CD4-positive, alpha-beta memory T cell (primary cell): ENCODE data around the gene FRMD4A. TPM values are rescaled to one million over a fixed set of nuclear protein-coding genes. Genes with fewer than 3 reads are reported as not detected.

Experiments
- CTCF ChIA-PET: fragments of 350-600 bp; sonication (Branson Sonifier 250); formaldehyde crosslinking; loops from one replicate; lab custom pipeline; 2021; ENCODE audit warnings: inconsistent platforms; ENCODE audit not compliant: partially characterized antibody; lab: Charles Lee
- POLR2A ChIA-PET: fragments of 350-600 bp; sonication (Branson Sonifier 250); formaldehyde crosslinking; loops from one replicate; lab custom pipeline; 2021; ENCODE audit not compliant: partially characterized antibody; lab: Charles Lee
- DNase-seq, 5 donors: peaks; one replicate each; pipeline versions ENCODE4 v3.0.0 to v3.0.0-alpha.2; 2020 to 2022; ENCODE audit warnings: mixed read lengths in 1 of 5
- H3K27ac ChIP-seq: one replicate; pipeline ENCODE4 v1.7.0; 2013; ENCODE audit warnings: low read depth, low read length
- H3K27me3 ChIP-seq: 2 replicates; pipeline ENCODE4 v1.7.0; 2013; ENCODE audit warnings: mild to moderate bottlenecking, low read length, moderate library complexity; ENCODE audit not compliant: insufficient read depth
- H3K36me3 ChIP-seq: 2 replicates; pipeline ENCODE4 v1.7.0; 2013; ENCODE audit warnings: mild to moderate bottlenecking, low read length, moderate library complexity; ENCODE audit not compliant: insufficient read depth
- H3K4me1 ChIP-seq: 2 replicates; pipeline ENCODE4 v1.7.0; 2013; ENCODE audit warnings: mild to moderate bottlenecking, low read length, moderate library complexity; ENCODE audit not compliant: insufficient read depth
- H3K4me3 ChIP-seq, 2 donors: one replicate each; pipeline ENCODE4 v1.7.0; 2013; ENCODE audit warnings: low read length in 2 of 2, mild to moderate bottlenecking in 1 of 2
- H3K9me3 ChIP-seq, 2 donors: one replicate each; pipeline ENCODE4 v1.7.0; 2013; ENCODE audit warnings: low read length in 2 of 2, control low read depth in 1 of 2; ENCODE audit not compliant: control insufficient read depth in 1 of 2
- H3K27ac Mint-ChIP-seq, 7 donors: one replicate each; pipeline ENCODE4 v1.8.0; 2020 to 2021; ENCODE audit warnings: mixed read lengths in 7 of 7, mild to moderate bottlenecking in 6 of 7, inconsistent platforms in 3 of 7, moderate library complexity in 3 of 7
- H3K27me3 Mint-ChIP-seq, 2 donors: one replicate each; pipeline ENCODE4 v1.8.0; 2020 to 2021; ENCODE audit warnings: mixed read lengths in 2 of 2
- H3K36me3 Mint-ChIP-seq, 2 donors: one replicate each; pipeline ENCODE4 v1.8.0; 2020 to 2021; ENCODE audit warnings: mixed read lengths in 2 of 2, inconsistent platforms in 1 of 2, mild to moderate bottlenecking in 1 of 2
- H3K4me1 Mint-ChIP-seq, 4 donors: one replicate each; pipeline ENCODE4 v1.8.0; 2020 to 2021; ENCODE audit warnings: mixed read lengths in 4 of 4, mild to moderate bottlenecking in 1 of 4
- H3K4me3 Mint-ChIP-seq, 8 donors: one replicate each; pipeline ENCODE4 v1.8.0; 2020 to 2021; ENCODE audit warnings: mixed read lengths in 8 of 8, mild to moderate bottlenecking in 7 of 8, moderate library complexity in 6 of 8, inconsistent platforms in 3 of 8
- H3K9me3 Mint-ChIP-seq, 8 donors: one replicate each; pipeline ENCODE4 v1.8.0; 2020 to 2021; ENCODE audit warnings: mixed read lengths in 8 of 8, mild to moderate bottlenecking in 5 of 8, inconsistent platforms in 3 of 8, moderate library complexity in 1 of 8
- intact Hi-C: fragments of 100-400 bp; cut with micrococcal nuclease; formaldehyde crosslinking; loops from one replicate; pipeline ENCODE4 v1.15.1; 2023
- polyA plus RNA-seq, 2 donors: library from polyadenylated mRNA; unstranded; fragments of 300-500 nt; fragmentation: Illumina TruSeq; gene quantifications; one replicate each; pipeline ENCODE4 v1.2.3, GENCODE V29; 2021
- total RNA-seq, 2 experiments: library from RNA; stranded (reverse); gene quantifications; one replicate each; pipeline ENCODE4 v1.2.3, GENCODE V29; 2021

Gene FRMD4A
- total and polyA plus RNA-seq, 4 experiments from 2014 or later, result 0.89 to 2.4 (median 1.9) TPM; not detected in 1

GRCh38 chr10:13792006-13792405, 538.7 kb downstream of the FRMD4A start:
- no peaks in the 10 kb centered on the region for H3K27me3 Mint-ChIP-seq
- H3K9me3 Mint-ChIP-seq, result no peaks in the 10 kb centered on the region
- Histone ChIP-seq H3K9me3 (no peaks in the 10 kb centered on the region), H3K27ac (no peak overlapping the region), H3K36me3 (no peaks in the 10 kb centered on the region), H3K4me1 (peaks cover 64% of the 10 kb centered on the region), H3K27me3 (no peaks in the 10 kb centered on the region), H3K4me3 (no peak overlapping the region)
- H3K36me3 Mint-ChIP-seq, result no peaks in the 10 kb centered on the region
- H3K4me3 Mint-ChIP-seq, result peak overlapping the region in 1 of 8 donors; percentile 45
- no peak for DNase-seq
- ChIA-PET CTCF (interaction anchor here (1.0 kb wide), 1 partner anchor 302 kb away, joined by 3 read pairs; no protein-coding TSS in a partner anchor), POLR2A (no interaction called here)
- H3K4me1 Mint-ChIP-seq, result peaks cover 31 to 44% (median 37%) of the 10 kb centered on the region in 4 donors
- H3K27ac Mint-ChIP-seq, result peak overlapping the region in 4 of 7 donors; percentile 31 to 77 (median 52)
- intact Hi-C loops, result no loop called here

GRCh38 chr10:13791483-13791882, 539.2 kb downstream of the FRMD4A start:
- Histone ChIP-seq H3K4me1 (peaks cover 63% of the 10 kb centered on the region), H3K4me3 (no peak overlapping the region), H3K9me3 (no peaks in the 10 kb centered on the region), H3K27me3 (no peaks in the 10 kb centered on the region), H3K27ac (no peak overlapping the region), H3K36me3 (no peaks in the 10 kb centered on the region)
- H3K27me3 Mint-ChIP-seq, result no peaks in the 10 kb centered on the region
- H3K4me1 Mint-ChIP-seq, result peaks cover 30 to 49% (median 39%) of the 10 kb centered on the region in 4 donors
- no peaks in the 10 kb centered on the region for H3K36me3 Mint-ChIP-seq
- no peak overlapping the region for H3K27ac Mint-ChIP-seq
- ChIA-PET CTCF (interaction anchor here (1.0 kb wide), 1 partner anchor 303 kb away, joined by 3 read pairs; no protein-coding TSS in a partner anchor), POLR2A (no interaction called here)
- no peaks in the 10 kb centered on the region for H3K9me3 Mint-ChIP-seq
- no peak for DNase-seq
- H3K4me3 Mint-ChIP-seq, result no peak overlapping the region
- intact Hi-C loops, result no loop called here

- Mint-ChIP-seq H3K27me3 (no peaks in the 10 kb centered on the region), H3K4me3 (no peak overlapping the region), H3K9me3 (no peaks in the 10 kb centered on the region), H3K27ac (no peak overlapping the region), H3K36me3 (no peaks in the 10 kb centered on the region), H3K4me1 (peaks cover 17 to 43% (median 34%) of the 10 kb centered on the region in 4 donors)
- CTCF ChIA-PET, result interaction anchor here (0.8 to 2.2 kb wide), 3 partner anchors 292 to 398 kb away, joined by 3 to 8 read pairs (median 3); no protein-coding TSS in a partner anchor
- H3K36me3 ChIP-seq, result no peaks in the 10 kb centered on the region
- peaks cover 55% of the 10 kb centered on the region for H3K4me1 ChIP-seq
- H3K27me3 ChIP-seq, result no peaks in the 10 kb centered on the region
- H3K9me3 ChIP-seq, result no peaks in the 10 kb centered on the region
- H3K27ac ChIP-seq, result no peak overlapping the region
- POLR2A ChIA-PET, result no interaction called here
- H3K4me3 ChIP-seq, result no peak overlapping the region
- no peak for DNase-seq
- intact Hi-C loops, result no loop called here
These were observed 540.5 kb downstream of the FRMD4A start for GRCh38 chr10:13790196-13790595.

GRCh38 chr10:13789448-13789829, 541.3 kb downstream of the FRMD4A start:
- Histone ChIP-seq H3K9me3 (no peaks in the 10 kb centered on the region), H3K27ac (peak overlapping the region; percentile 91), H3K36me3 (no peaks in the 10 kb centered on the region), H3K4me3 (no peak overlapping the region), H3K4me1 (peaks cover 47% of the 10 kb centered on the region), H3K27me3 (no peaks in the 10 kb centered on the region)
- H3K27me3 Mint-ChIP-seq, result no peaks in the 10 kb centered on the region
- CTCF ChIA-PET, result interaction anchor here (0.8 to 3.4 kb wide), 4 partner anchors 292 to 408 kb away, joined by 3 to 21 read pairs (median 6); no protein-coding TSS in a partner anchor
- H3K4me1 Mint-ChIP-seq, result peaks cover 10 to 39% (median 26%) of the 10 kb centered on the region in 4 donors
- no peak for DNase-seq
- H3K4me3 Mint-ChIP-seq, result peak overlapping the region in 4 of 8 donors; percentile 20 to 65 (median 44)
- intact Hi-C loops, result loop anchor here (5.0 to 10.0 kb wide), 4 partner anchors 303 to 1375 kb away; partner anchors contain the start of genes DCLRE1C, MEIG1 and NMT2
- no peaks in the 10 kb centered on the region for H3K36me3 Mint-ChIP-seq
- H3K27ac Mint-ChIP-seq, result no peak overlapping the region
- no peaks in the 10 kb centered on the region for H3K9me3 Mint-ChIP-seq
- POLR2A ChIA-PET, result interaction anchor here (0.6 to 1.3 kb wide), 2 partner anchors 11 to 65 kb away, joined by 3 to 4 read pairs; no protein-coding TSS in a partner anchor

GRCh38 chr10:13788711-13789447, 541.8 kb downstream of the FRMD4A start:
- peak overlapping the region; percentile 91 for H3K27ac ChIP-seq
- ChIA-PET POLR2A (interaction anchor here (1.3 kb wide), 1 partner anchor 11 kb away, joined by 3 read pairs; no protein-coding TSS in a partner anchor), CTCF (interaction anchor here (1.1 to 3.4 kb wide), 4 partner anchors 15 to 408 kb away, joined by 3 to 21 read pairs (median 6); no protein-coding TSS in a partner anchor)
- no peak overlapping the region for H3K4me3 ChIP-seq
- Mint-ChIP-seq H3K9me3 (no peaks in the 10 kb centered on the region), H3K36me3 (no peaks in the 10 kb centered on the region), H3K27ac (no peak overlapping the region), H3K4me1 (peaks cover 15 to 39% (median 29%) of the 10 kb centered on the region in 4 donors), H3K27me3 (no peaks in the 10 kb centered on the region), H3K4me3 (peak overlapping the region in 5 of 8 donors; percentile 41 to 65 (median 47))
- peaks cover 50% of the 10 kb centered on the region for H3K4me1 ChIP-seq
- no peaks in the 10 kb centered on the region for H3K9me3 ChIP-seq
- no peaks in the 10 kb centered on the region for H3K36me3 ChIP-seq
- peak in 3 of 5 donors; percentile 22 to 41 (median 23) for DNase-seq
- intact Hi-C loops, result loop anchor here (5.0 to 10.0 kb wide), 4 partner anchors 303 to 1376 kb away; partner anchors contain the start of genes DCLRE1C, MEIG1 and NMT2
- no peaks in the 10 kb centered on the region for H3K27me3 ChIP-seq

- intact Hi-C loops, result loop anchor here (5.0 to 10.0 kb wide), 4 partner anchors 304 to 1377 kb away; partner anchors contain the start of genes DCLRE1C, MEIG1 and NMT2
These were observed 542.5 kb downstream of the FRMD4A start for GRCh38 chr10:13788320-13788600.

More at GRCh38 chr10:13788320-13788600, 542.5 kb downstream of the FRMD4A start:
- H3K4me1 ChIP-seq, result peaks cover 51% of the 10 kb centered on the region
- Mint-ChIP-seq H3K27ac (no peak overlapping the region), H3K9me3 (peaks cover 0 to 1% (median 0%) of the 10 kb centered on the region in 8 donors), H3K27me3 (no peaks in the 10 kb centered on the region), H3K4me1 (peaks cover 12 to 36% (median 27%) of the 10 kb centered on the region in 4 donors), H3K36me3 (no peaks in the 10 kb centered on the region), H3K4me3 (peak overlapping the region in 6 of 8 donors; percentile 25 to 65 (median 49))
- H3K4me3 ChIP-seq, result no peak overlapping the region
- DNase-seq, result no peak
- ChIA-PET POLR2A (no interaction called here), CTCF (interaction anchor here (1.1 to 3.4 kb wide), 4 partner anchors 15 to 409 kb away, joined by 3 to 21 read pairs (median 6); no protein-coding TSS in a partner anchor)
- H3K27me3 ChIP-seq, result no peaks in the 10 kb centered on the region
- no peaks in the 10 kb centered on the region for H3K9me3 ChIP-seq
- H3K36me3 ChIP-seq, result no peaks in the 10 kb centered on the region
- H3K27ac ChIP-seq, result peak overlapping the region; percentile 91
